Endothelial cell of umbilical vein (primary cell): Measurements from ENCODE around the gene SLC30A3. TPM values are rescaled to one million over a fixed set of nuclear protein-coding genes. Genes with fewer than 3 reads are reported as not detected.

Source experiments
- BruUV-seq: library from RNA; stranded (reverse); fragments of 400-500 nt; replicated peaks from 2 replicates; lab custom pipeline; 2021; lab: Mats Ljungman, UMichigan
- CTCF ChIA-PET: fragments of 300-600, 350-600 bp; sonication (Branson Sonifier 250); formaldehyde crosslinking; loops from one replicate; lab custom pipeline; 2021; ENCODE audit warnings: antibody characterized with exemption, inconsistent platforms; lab: Charles Lee
- POLR2A ChIA-PET: fragments of 300-600, 350-600 bp; sonication (Branson Sonifier 250); formaldehyde crosslinking; loops from one replicate; lab custom pipeline; 2021; ENCODE audit warnings: antibody characterized with exemption, inconsistent platforms; lab: Charles Lee
- DNase-seq: peaks from one replicate; pipeline ENCODE4 v3.0.0-alpha.2; 2011; ENCODE audit warnings: low read depth, low spot score
- FAIRE-seq: peaks from 2 replicates; lab custom pipeline; 2011; peaks lifted over from hg19 to GRCh38; lab: Jason Lieb, UNC
- H2AFZ ChIP-seq: 2 replicates; pipeline ENCODE4 v1.6.0; 2012; ENCODE audit warnings: low read depth, low read length, control low read depth, inconsistent platforms
- H3K27ac ChIP-seq: 2 replicates; pipeline ENCODE4 v1.5.1; 2011; ENCODE audit warnings: low read depth, mild to moderate bottlenecking, control low read depth, low read length, moderate library complexity; ENCODE audit not compliant: insufficient read depth
- H3K27me3 ChIP-seq, 2 experiments: 2 replicates each; pipeline versions ENCODE4 v1.6.0 to v1.6.1; 2011; ENCODE audit warnings: low read length in 2 of 2, mixed read lengths in 1 of 2; ENCODE audit not compliant: control insufficient read depth in 2 of 2, insufficient read depth in 2 of 2
- H3K36me3 ChIP-seq, 2 experiments: 2 replicates in 1 of 2; 3 replicates in 1 of 2; pipeline ENCODE4 v1.5.1; 2011; ENCODE audit warnings: low read length in 2 of 2, mild to moderate bottlenecking in 1 of 2, moderate library complexity in 1 of 2; ENCODE audit not compliant: control insufficient read depth in 2 of 2, insufficient read depth in 2 of 2; ENCODE audit errors: extremely low read depth in 1 of 2
- H3K4me1 ChIP-seq: 3 replicates; pipeline ENCODE4 v1.5.1; 2011; ENCODE audit warnings: mild to moderate bottlenecking, low read length; ENCODE audit not compliant: control insufficient read depth, insufficient read depth; ENCODE audit errors: extremely low read depth
- H3K4me2 ChIP-seq: 2 replicates; pipeline ENCODE4 v1.6.1; 2011; ENCODE audit warnings: low read length, control low read depth, mixed read lengths; ENCODE audit not compliant: insufficient read depth
- H3K4me3 ChIP-seq, 3 experiments: fragments of 200-600 bp in 1 of 3; sonication (generic), shearing (Covaris generic) in 1 of 3; replicated peaks in 1 of 3; 2 replicates each; pipeline ENCODE4 v1.5.1; 2011 to 2016; ENCODE audit warnings: control low read depth in 3 of 3, low read length in 3 of 3, mild to moderate bottlenecking in 2 of 3, inconsistent platforms in 1 of 3, low read depth in 1 of 3, moderate library complexity in 1 of 3; ENCODE audit not compliant: insufficient read depth in 1 of 3
- H3K79me2 ChIP-seq: 2 replicates; pipeline ENCODE4 v1.6.0; 2012; ENCODE audit warnings: low read length, inconsistent platforms; ENCODE audit not compliant: control insufficient read depth, insufficient read depth
- H3K9ac ChIP-seq: replicated peaks from 2 replicates; pipeline ENCODE3; 2011; ENCODE audit warnings: low read length, control low read depth; ENCODE audit not compliant: insufficient read depth; ENCODE audit errors: extremely low read depth
- H3K9me1 ChIP-seq: replicated peaks from 3 replicates; pipeline ENCODE4 v1.6.0; 2011; ENCODE audit warnings: mild to moderate bottlenecking, low read length; ENCODE audit not compliant: control insufficient read depth, insufficient read depth; ENCODE audit errors: extremely low read depth
- H3K9me3 ChIP-seq: replicated peaks from 2 replicates; pipeline ENCODE4 v1.5.1; 2012; ENCODE audit warnings: low read length, inconsistent platforms; ENCODE audit not compliant: control insufficient read depth, insufficient read depth
- H4K20me1 ChIP-seq: replicated peaks from 2 replicates; pipeline ENCODE3; 2011; ENCODE audit warnings: mild to moderate bottlenecking, low read length; ENCODE audit not compliant: control insufficient read depth, insufficient read depth; ENCODE audit errors: extremely low read depth
- CTCF ChIP-seq, 2 donors: IDR thresholded peaks; 1 replicate in 1 of 2; 2 replicates in 1 of 2; pipeline ENCODE4 v1.5.1; 2011; ENCODE audit warnings: low read length in 2 of 2, mild to moderate bottlenecking in 2 of 2, moderate library complexity in 2 of 2, control low read depth in 1 of 2, inconsistent platforms in 1 of 2, low read depth in 1 of 2; ENCODE audit not compliant: insufficient read depth in 1 of 2; ENCODE audit errors: extremely low read depth in 1 of 2
- EZH2 ChIP-seq: IDR thresholded peaks from 2 replicates; pipeline ENCODE4 v1.6.1; 2012; ENCODE audit warnings: borderline replicate concordance, low read depth, mild to moderate bottlenecking, moderate library complexity, low read length, inconsistent platforms; ENCODE audit not compliant: severe bottlenecking
- FOS ChIP-seq: IDR thresholded peaks from 2 replicates; pipeline ENCODE4 v1.6.1; 2011; ENCODE audit warnings: mild to moderate bottlenecking, low read length, moderate library complexity, borderline replicate concordance; ENCODE audit not compliant: insufficient read depth
- GATA2 ChIP-seq: IDR thresholded peaks from 2 replicates; pipeline ENCODE4 v1.7.0; 2011; ENCODE audit warnings: low read depth, mild to moderate bottlenecking, moderate library complexity, mixed read lengths, low read length; ENCODE audit not compliant: insufficient read length, insufficient read depth
- JUN ChIP-seq: IDR thresholded peaks from 2 replicates; pipeline ENCODE4 v1.6.1; 2011; ENCODE audit warnings: borderline replicate concordance, low read depth; ENCODE audit not compliant: insufficient read length, insufficient read depth
- MAX ChIP-seq: IDR thresholded peaks from 2 replicates; pipeline ENCODE4 v1.6.1; 2011; ENCODE audit not compliant: insufficient read depth, insufficient read length
- MYC ChIP-seq: IDR thresholded peaks from one replicate; pipeline ENCODE4 v1.6.1; 2011; ENCODE audit warnings: mild to moderate bottlenecking, low read depth, low read length
- POLR2A ChIP-seq: IDR thresholded peaks from 2 replicates; pipeline ENCODE4 v1.6.1; 2012; ENCODE audit warnings: low read depth, mild to moderate bottlenecking, control low read depth, low read length
- POLR2AphosphoS5 ChIP-seq: IDR thresholded peaks from 2 replicates; pipeline ENCODE4 v1.6.1; 2012; ENCODE audit warnings: low read depth, mild to moderate bottlenecking, control low read depth, low read length, moderate library complexity; ENCODE audit not compliant: insufficient read depth
- dilution Hi-C: fragments of 300-500 bp; cut with MboI; formaldehyde crosslinking; loops from one replicate; pipeline ENCODE4 v1.15.0; 2019; ENCODE audit warnings: low sequenced_read_pairs; ENCODE audit not compliant: extremely low pct_ligation_motif_present
- intact Hi-C: fragments of 100-400 bp; cut with micrococcal nuclease; formaldehyde crosslinking; loops from one replicate; pipeline ENCODE4 v1.10.0; 2022
- polyA plus RNA-seq, 4 experiments: library from polyadenylated mRNA; depleted of rRNA in 3 of 4; stranded (reverse) in 3 of 4; unstranded in 1 of 4; fragments of >200 nt; gene quantifications; 2 replicates each; pipeline versions ENCODE4 v1.2.1 to v1.2.3, GENCODE V29; 2011 to 2012; ENCODE audit warnings: missing spikeins in 1 of 4
- total RNA-seq: library from RNA; stranded (reverse); gene quantifications from 2 replicates; pipeline ENCODE4 v1.2.3, GENCODE V29; 2021

SLC30A3 gene
- total and polyA plus RNA-seq, 2 donors (not counting 3 experiments of a cell fraction or from before 2014, with no cell fraction given), result 16.7 to 63.9 TPM

- dilution Hi-C loops (no loop called here), intact Hi-C loops (no loop called here)
- DNase-seq (no peak), FAIRE-seq (no peak)
- Histone ChIP-seq H4K20me1 (no peaks in the 10 kb centered on the region), H3K27me3 (no peaks in the 10 kb centered on the region), H3K27ac (no peak overlapping the region), H3K36me3 (peaks cover 37 to 52% of the 10 kb centered on the region in 2 experiments), H3K79me2 (peaks cover 8% of the 10 kb centered on the region), H3K4me1 (no peaks in the 10 kb centered on the region), H3K9me1 (no peaks in the 10 kb centered on the region), H2AFZ (no peak overlapping the region), H3K4me2 (no peak overlapping the region), H3K9me3 (no peaks in the 10 kb centered on the region), H3K9ac (no peak overlapping the region), H3K4me3 (no peak overlapping the region)
- BruUV-seq, result no TSS peak
- CTCF ChIA-PET, result no interaction called here
- TF ChIP-seq CTCF (IDR thresholded peaks at IDR 0.05; ENCODE audit: extremely low read depth in 1 of 2, insufficient read depth in 1 of 2, low read depth in 1 of 2, low read length in 2 of 2) (no peak), GATA2 (no peak), MYC (no peak), MAX (no peak), JUN (no peak), FOS (no peak), POLR2AphosphoS5 (no peak), POLR2A (no peak), EZH2 (no peak)
- POLR2A ChIA-PET, result no interaction called here
Measured at GRCh38 chr2:27205206-27205605, 57.6 kb downstream of the SLC30A3 start.
